Measurements from ENCODE around the gene DAG1.

The DAG1 gene

GRCh38 chr3:49518441-49518840, 48.4 kb downstream of the DAG1 start:
- no peak for DNase-seq

- no peak for DNase-seq
Observed at GRCh38 chr3:49519296-49519695, 49.2 kb downstream of the DAG1 start.

- no peak for DNase-seq
Observed at GRCh38 chr3:49519916-49520385, 49.9 kb downstream of the DAG1 start.

GRCh38 chr3:49523756-49524747, 54.0 kb downstream of the DAG1 start:
- DNase-seq: no peak

- DNase-seq: peak in 1 of 5 experiments; percentile 12
Observed at GRCh38 chr3:49529567-49529966, 59.5 kb downstream of the DAG1 start.

GRCh38 chr3:49530231-49530630, 60.2 kb downstream of the DAG1 start:
- no peak for DNase-seq

GRCh38 chr3:49530701-49531100, 60.6 kb downstream of the DAG1 start:
- DNase-seq: no peak

- no peak for DNase-seq
Observed at GRCh38 chr3:49531218-49531617, 61.2 kb downstream of the DAG1 start.

- DNase-seq: no peak
Observed at GRCh38 chr3:49531715-49532114, 61.6 kb downstream of the DAG1 start.

GRCh38 chr3:49533031-49533430, 63.0 kb downstream of the DAG1 start:
- no peak for DNase-seq

- DNase-seq: no peak
Observed at GRCh38 chr3:49533786-49534519, 63.9 kb downstream of the DAG1 start.

GRCh38 chr3:49534581-49535441, 64.7 kb downstream of the DAG1 start:
- DNase-seq: no peak

GRCh38 chr3:49535971-49536874, 66.2 kb downstream of the DAG1 start:
- no peak for DNase-seq

- DNase-seq: no peak
Observed at GRCh38 chr3:49536875-49537533, 66.9 kb downstream of the DAG1 start.

GRCh38 chr3:49539659-49540560, 69.8 kb downstream of the DAG1 start:
- DNase-seq: peak; percentile 77 to 88 (median 86)

GRCh38 chr3:49552087-49552486, 82.0 kb downstream of the DAG1 start:
- DNase-seq: peak in 1 of 5 experiments; percentile 42

GRCh38 chr3:49553324-49553691, 83.2 kb downstream of the DAG1 start:
- DNase-seq: no peak

- DNase-seq: peak; percentile 68 to 89 (median 82)
Observed at GRCh38 chr3:49553692-49554632, 83.9 kb downstream of the DAG1 start, which contains the start of gene BSN. BSN (plus strand) TSS chr3:49554477; CDS start chr3:49554603, 126 bp downstream.
